ENCODE data around the gene HECTD2.
"Not testable (repeated sequence)": the region's sequence is repeated elsewhere in the genome, so short reads cannot be mapped to it uniquely, and the experiment has no call there.

The HECTD2 gene

GRCh38 chr10:91549262-91549661 lies 139.1 kb downstream of the HECTD2 start:
- no peak for DNase-seq (ENCODE audit: insufficient read length)
- no peak for TF ChIP-seq POLR2AphosphoS5 (IDR thresholded peaks at IDR 0.05; ENCODE audit: low read depth, low read length)
- no peak for TF ChIP-seq POLR2A (IDR thresholded peaks at IDR 0.05; ENCODE audit: low read depth, low read length)
- TF ChIP-seq TAF1 (IDR thresholded peaks at IDR 0.05; ENCODE audit: borderline replicate concordance, low read depth, low read length) = no peak

GRCh38 chr10:91550021-91550420 lies 139.9 kb downstream of the HECTD2 start:
- TF ChIP-seq POLR2A (IDR thresholded peaks at IDR 0.05; ENCODE audit: low read depth, low read length) = no peak
- no peak for FAIRE-seq

More at GRCh38 chr10:91549262-91549661, 139.1 kb downstream of the HECTD2 start:
- no peak for FAIRE-seq

GRCh38 chr10:91551856-91552255 lies 141.7 kb downstream of the HECTD2 start:
- TF ChIP-seq POLR2A (IDR thresholded peaks at IDR 0.05; ENCODE audit: low read depth, low read length) (no peak), TAF1 (IDR thresholded peaks at IDR 0.05; ENCODE audit: borderline replicate concordance, low read depth, low read length) (no peak), POLR2AphosphoS5 (IDR thresholded peaks at IDR 0.05; ENCODE audit: low read depth, low read length) (no peak)
- no peak for DNase-seq (ENCODE audit: insufficient read length)
- FAIRE-seq = no peak

More at GRCh38 chr10:91550021-91550420, 139.9 kb downstream of the HECTD2 start:
- DNase-seq (ENCODE audit: insufficient read length) = no peak

- DNase-seq (ENCODE audit: insufficient read length) = no peak
- TF ChIP-seq POLR2A (IDR thresholded peaks at IDR 0.05; ENCODE audit: low read depth, low read length) = no peak
- no peak for FAIRE-seq
Measured at GRCh38 chr10:91552274-91553095, 142.3 kb downstream of the HECTD2 start.

- FAIRE-seq = no peak
Measured at GRCh38 chr10:91555455-91555854, 145.3 kb downstream of the HECTD2 start.

GRCh38 chr10:91556691-91557566 lies 146.8 kb downstream of the HECTD2 start:
- no peak for TF ChIP-seq POLR2A (IDR thresholded peaks at IDR 0.05; ENCODE audit: low read depth, low read length)
- TF ChIP-seq TAF1 (IDR thresholded peaks at IDR 0.05; ENCODE audit: borderline replicate concordance, low read depth, low read length) = no peak
- no peak for TF ChIP-seq POLR2AphosphoS5 (IDR thresholded peaks at IDR 0.05; ENCODE audit: low read depth, low read length)
- FAIRE-seq = no peak
- no peak for DNase-seq (ENCODE audit: insufficient read length)

More at GRCh38 chr10:91555455-91555854, 145.3 kb downstream of the HECTD2 start:
- DNase-seq (ENCODE audit: insufficient read length) = no peak
- TF ChIP-seq POLR2AphosphoS5 (IDR thresholded peaks at IDR 0.05; ENCODE audit: low read depth, low read length) (no peak), POLR2A (IDR thresholded peaks at IDR 0.05; ENCODE audit: low read depth, low read length) (no peak), TAF1 (IDR thresholded peaks at IDR 0.05; ENCODE audit: borderline replicate concordance, low read depth, low read length) (no peak)

- no peak for FAIRE-seq
- TF ChIP-seq POLR2A (IDR thresholded peaks at IDR 0.05; ENCODE audit: low read depth, low read length) = no peak
- TF ChIP-seq POLR2AphosphoS5 (IDR thresholded peaks at IDR 0.05; ENCODE audit: low read depth, low read length) = no peak
- no peak for TF ChIP-seq TAF1 (IDR thresholded peaks at IDR 0.05; ENCODE audit: borderline replicate concordance, low read depth, low read length)
- no peak for DNase-seq (ENCODE audit: insufficient read length)
Measured at GRCh38 chr10:91557651-91558111, 147.5 kb downstream of the HECTD2 start.

- DNase-seq (ENCODE audit: insufficient read length) (no peak), FAIRE-seq (no peak)
- TF ChIP-seq POLR2A (IDR thresholded peaks at IDR 0.05; ENCODE audit: low read depth, low read length) (no peak), TAF1 (IDR thresholded peaks at IDR 0.05; ENCODE audit: borderline replicate concordance, low read depth, low read length) (no peak), POLR2AphosphoS5 (IDR thresholded peaks at IDR 0.05; ENCODE audit: low read depth, low read length) (no peak)
Measured at GRCh38 chr10:91558473-91558872, 148.3 kb downstream of the HECTD2 start.

GRCh38 chr10:91559169-91559568 lies 149.0 kb downstream of the HECTD2 start:
- DNase-seq (ENCODE audit: insufficient read length) = no peak
- TF ChIP-seq POLR2AphosphoS5 (IDR thresholded peaks at IDR 0.05; ENCODE audit: low read depth, low read length) (no peak), TAF1 (IDR thresholded peaks at IDR 0.05; ENCODE audit: borderline replicate concordance, low read depth, low read length) (no peak), POLR2A (IDR thresholded peaks at IDR 0.05; ENCODE audit: low read depth, low read length) (no peak)
- no peak for FAIRE-seq

- FAIRE-seq (no peak), DNase-seq (ENCODE audit: insufficient read length) (no peak)
- TF ChIP-seq POLR2AphosphoS5 (IDR thresholded peaks at IDR 0.05; ENCODE audit: low read depth, low read length) (no peak), POLR2A (IDR thresholded peaks at IDR 0.05; ENCODE audit: low read depth, low read length) (no peak), TAF1 (IDR thresholded peaks at IDR 0.05; ENCODE audit: borderline replicate concordance, low read depth, low read length) (no peak)
Measured at GRCh38 chr10:91559750-91560149, 149.6 kb downstream of the HECTD2 start.

- DNase-seq (ENCODE audit: insufficient read length); FAIRE-seq: not testable (repeated sequence)
Measured at GRCh38 chr10:91560827-91561226, 150.7 kb downstream of the HECTD2 start.

All from GM12892 (cell line).